Mesendoderm (in vitro differentiated cells): Measurements from ENCODE around the gene SNRNP25.

Experiments used
- DNase-seq: peaks from one replicate; pipeline ENCODE4 v3.0.0; 2013
- H2AK5ac ChIP-seq: 2 replicates; pipeline ENCODE4 v1.6.1; 2013; ENCODE audit warnings: low read length, inconsistent platforms
- H2BK120ac ChIP-seq: 2 replicates; pipeline ENCODE4 v1.6.1; 2013; ENCODE audit warnings: low read depth, mild to moderate bottlenecking, low read length, moderate library complexity, mixed read lengths
- H2BK15ac ChIP-seq: replicated peaks from 2 replicates; pipeline ENCODE4 v1.6.1; 2013; ENCODE audit warnings: low read depth, mild to moderate bottlenecking, moderate library complexity
- H2BK5ac ChIP-seq: 2 replicates; pipeline ENCODE4 v1.6.1; 2013; ENCODE audit warnings: low read length, inconsistent platforms
- H3K18ac ChIP-seq: 2 replicates; pipeline ENCODE4 v1.6.1; 2013; ENCODE audit warnings: mild to moderate bottlenecking, low read length, mixed read lengths
- H3K23ac ChIP-seq: one replicate; pipeline ENCODE4 v1.6.1; 2013; ENCODE audit warnings: low read length
- H3K27ac ChIP-seq: 2 replicates; pipeline ENCODE4 v1.5.1; 2013; ENCODE audit warnings: low read depth, mild to moderate bottlenecking, inconsistent platforms, low read length, moderate library complexity
- H3K27me3 ChIP-seq: 2 replicates; pipeline ENCODE4 v1.6.1; 2013; ENCODE audit warnings: low read length, control low read depth, mild to moderate bottlenecking, inconsistent platforms; ENCODE audit not compliant: insufficient read depth, poor library complexity
- H3K36me3 ChIP-seq: 2 replicates; pipeline ENCODE4 v1.6.1; 2013; ENCODE audit warnings: low read length, inconsistent platforms; ENCODE audit not compliant: control insufficient read depth, insufficient read depth
- H3K4ac ChIP-seq: one replicate; pipeline ENCODE4 v1.6.1; 2013; ENCODE audit warnings: low read depth, mild to moderate bottlenecking, low read length, moderate library complexity
- H3K4me1 ChIP-seq: 2 replicates; pipeline ENCODE4 v1.6.1; 2013; ENCODE audit warnings: low read depth, low read length, inconsistent platforms; ENCODE audit not compliant: control insufficient read depth
- H3K4me2 ChIP-seq: 2 replicates; pipeline ENCODE4 v1.6.1; 2013; ENCODE audit warnings: low read length
- H3K4me3 ChIP-seq: 2 replicates; pipeline ENCODE4 v1.5.1; 2013; ENCODE audit warnings: mild to moderate bottlenecking, low read length
- H3K56ac ChIP-seq: one replicate; pipeline ENCODE4 v1.6.1; 2013; ENCODE audit warnings: low read length
- H3K79me1 ChIP-seq: 2 replicates; pipeline ENCODE4 v1.6.1; 2013; ENCODE audit warnings: low read length, inconsistent platforms
- H3K79me2 ChIP-seq: 2 replicates; pipeline ENCODE4 v1.6.1; 2013; ENCODE audit warnings: mild to moderate bottlenecking, low read length; ENCODE audit not compliant: control insufficient read depth, insufficient read depth
- H3K9ac ChIP-seq: 2 replicates; pipeline ENCODE4 v1.6.1; 2013; ENCODE audit warnings: low read length, inconsistent platforms
- H4K5ac ChIP-seq: one replicate; pipeline ENCODE4 v1.6.1; 2013; ENCODE audit warnings: low read length
- H4K8ac ChIP-seq: one replicate; pipeline ENCODE4 v1.6.1; 2013; ENCODE audit warnings: low read depth, mild to moderate bottlenecking, control low read depth, low read length, moderate library complexity
- WGBS: extraction: QIAGEN DNeasy Blood & Tissue Kit; methylation state at CpG from one replicate; pipeline ENCODE4 v1.1.7; 2013; ENCODE audit warnings: low lambda C conversion rate, missing lambda C conversion rate; ENCODE audit not compliant: insufficient coverage; ENCODE audit errors: extremely low coverage; 5-methylcytosine and 5-hydroxymethylcytosine counted together

SNRNP25 gene

DNA sequence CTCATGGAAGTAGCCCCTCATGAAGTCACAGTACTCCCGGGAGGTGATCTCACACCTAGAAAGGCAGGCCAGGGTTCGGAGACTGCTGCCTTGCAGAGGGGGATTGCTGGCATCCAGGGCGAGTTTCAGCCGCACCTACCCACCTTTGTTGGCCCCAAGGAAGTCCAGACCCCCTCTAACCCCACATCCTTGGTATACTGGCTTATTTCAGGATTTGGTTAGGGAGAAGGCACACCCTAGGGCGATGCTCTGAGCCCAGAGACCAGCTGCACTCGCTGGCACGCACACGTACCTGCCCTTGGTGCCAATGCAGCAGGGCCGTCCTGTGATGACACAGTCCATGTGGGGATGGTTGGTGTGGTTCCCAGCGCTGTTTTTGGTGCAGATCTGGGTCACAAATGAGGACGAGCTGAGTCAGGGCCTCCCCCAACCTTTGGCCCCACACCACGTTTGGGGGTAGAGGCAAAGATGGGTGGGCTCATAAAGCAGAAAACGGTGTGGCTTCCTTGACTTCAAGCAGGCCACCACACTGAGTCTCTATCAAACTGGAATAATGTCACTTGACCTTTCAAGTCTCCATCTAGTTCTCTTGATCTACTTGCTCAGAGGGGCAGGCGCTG is 5.9 kb downstream of the SNRNP25 start:
- Histone ChIP-seq H3K4ac (no peak overlapping the region), H3K4me2 (no peak overlapping the region), H3K27ac (no peak overlapping the region), H2BK5ac (no peak overlapping the region), H3K56ac (no peak overlapping the region), H3K4me3 (no peak overlapping the region), H3K79me1 (peaks cover 2% of the 10 kb centered on the region), H2BK120ac (no peak overlapping the region), H2AK5ac (no peak overlapping the region), H4K8ac (no peak overlapping the region), H3K18ac (no peak overlapping the region), H2BK15ac (no peak overlapping the region), H3K79me2 (no peaks in the 10 kb centered on the region), H3K9ac (no peak overlapping the region), H3K23ac (no peak overlapping the region), H3K27me3 (no peaks in the 10 kb centered on the region), H4K5ac (no peak overlapping the region), H3K4me1 (no peaks in the 10 kb centered on the region), H3K36me3 (peaks cover 40% of the 10 kb centered on the region)
- no CpG with 5 or more reads among the region's 14 CpGs for WGBS
- no peak for DNase-seq

DNA sequence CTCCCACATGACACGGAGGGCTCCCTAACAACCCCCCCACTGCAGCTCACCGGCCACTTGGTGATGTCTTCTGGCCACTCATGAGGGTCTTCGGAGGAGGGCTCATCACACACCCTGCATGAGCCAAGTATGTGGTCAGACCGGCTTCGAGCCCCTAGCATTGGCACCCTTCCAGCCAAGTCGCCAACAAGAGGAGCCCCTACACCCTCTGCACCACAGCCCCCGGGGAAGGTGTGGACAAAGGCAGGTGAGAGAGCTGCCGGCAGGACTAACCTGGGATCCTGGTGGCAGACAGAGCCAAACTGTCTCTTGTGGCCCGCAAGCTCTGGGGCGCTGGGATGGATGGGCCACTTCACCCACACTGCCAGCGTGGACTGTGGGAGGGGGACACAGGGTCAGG is 6.5 kb downstream of the SNRNP25 start:
- Histone ChIP-seq H2BK15ac (no peak overlapping the region), H3K4me3 (no peak overlapping the region), H3K18ac (no peak overlapping the region), H3K4me1 (no peaks in the 10 kb centered on the region), H3K23ac (no peak overlapping the region), H2AK5ac (no peak overlapping the region), H3K27me3 (no peaks in the 10 kb centered on the region), H3K56ac (no peak overlapping the region), H4K5ac (no peak overlapping the region), H3K79me1 (peaks cover 6% of the 10 kb centered on the region), H3K4ac (no peak overlapping the region), H3K27ac (no peak overlapping the region), H3K9ac (no peak overlapping the region), H3K36me3 (peaks cover 43% of the 10 kb centered on the region), H2BK120ac (no peak overlapping the region), H2BK5ac (no peak overlapping the region), H3K4me2 (no peak overlapping the region), H4K8ac (no peak overlapping the region), H3K79me2 (peaks cover 1% of the 10 kb centered on the region)
- no peak for DNase-seq
- WGBS, result no CpG with 5 or more reads among the region's 11 CpGs

DNA sequence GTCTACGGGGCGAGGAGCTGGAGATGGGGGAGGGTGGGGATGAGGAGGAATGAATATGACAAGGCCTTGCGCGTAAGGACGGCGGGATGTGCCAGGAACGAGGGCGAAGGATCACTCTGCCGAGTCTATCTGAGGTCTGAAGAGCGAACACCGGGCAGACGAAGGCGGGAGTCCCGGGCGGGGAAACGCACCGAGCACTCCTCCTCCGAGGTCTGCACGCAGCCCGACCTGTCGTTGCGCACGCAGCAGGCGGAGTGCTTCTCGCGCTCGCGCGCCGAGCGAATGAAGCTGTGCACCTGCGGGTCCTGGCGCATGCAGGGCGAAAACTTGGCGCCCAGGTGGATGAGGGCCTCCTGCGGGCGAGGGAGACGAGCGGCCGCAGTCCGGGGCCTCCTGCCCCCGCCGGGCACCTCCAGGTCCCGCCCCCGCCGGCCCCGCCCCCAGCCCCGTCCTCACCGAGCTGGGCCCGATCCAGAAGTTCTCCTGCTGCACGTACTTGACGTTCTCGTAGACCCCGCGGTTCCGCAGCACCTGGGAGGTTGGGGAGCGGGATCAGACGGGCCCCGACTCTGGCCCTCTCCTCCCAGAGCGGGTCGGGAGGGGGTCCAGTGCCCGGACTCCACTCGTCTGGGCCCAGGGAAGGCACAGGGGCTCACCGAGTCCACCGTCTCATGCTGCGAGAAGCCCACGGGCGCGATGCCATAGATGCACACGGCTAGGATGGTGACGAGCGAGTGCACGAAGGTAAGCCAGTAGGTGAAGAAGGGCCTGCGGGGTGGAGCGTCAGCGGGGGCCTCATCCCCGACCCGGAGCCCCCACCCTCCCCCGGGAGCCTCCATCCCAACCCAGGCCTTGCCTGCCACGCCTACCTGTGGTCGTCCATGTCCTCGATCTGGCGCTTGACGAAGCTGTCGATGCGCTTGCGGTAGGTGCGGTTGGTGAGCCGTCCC is 7.6 kb downstream of the SNRNP25 start:
- WGBS, result no CpG with 5 or more reads among the region's 89 CpGs
- H3K27ac ChIP-seq, result no peak overlapping the region
- no peak overlapping the region for H3K56ac ChIP-seq
- H3K9ac ChIP-seq, result no peak overlapping the region
- H3K4me3 ChIP-seq, result no peak overlapping the region
- no peak overlapping the region for H3K23ac ChIP-seq
- H3K4me1 ChIP-seq, result no peaks in the 10 kb centered on the region
- H3K36me3 ChIP-seq, result peaks cover 37% of the 10 kb centered on the region
- no peak overlapping the region for H4K8ac ChIP-seq
- no peak overlapping the region for H2AK5ac ChIP-seq
- no peak overlapping the region for H2BK15ac ChIP-seq
- H3K18ac ChIP-seq, result no peak overlapping the region
- H3K4ac ChIP-seq, result no peak overlapping the region
- no peaks in the 10 kb centered on the region for H3K27me3 ChIP-seq
- H2BK5ac ChIP-seq, result no peak overlapping the region
- peaks cover 2% of the 10 kb centered on the region for H3K79me2 ChIP-seq
- H3K4me2 ChIP-seq, result no peak overlapping the region
- no peak for DNase-seq
- no peak overlapping the region for H2BK120ac ChIP-seq
- H4K5ac ChIP-seq, result no peak overlapping the region
- peaks cover 9% of the 10 kb centered on the region for H3K79me1 ChIP-seq

DNA sequence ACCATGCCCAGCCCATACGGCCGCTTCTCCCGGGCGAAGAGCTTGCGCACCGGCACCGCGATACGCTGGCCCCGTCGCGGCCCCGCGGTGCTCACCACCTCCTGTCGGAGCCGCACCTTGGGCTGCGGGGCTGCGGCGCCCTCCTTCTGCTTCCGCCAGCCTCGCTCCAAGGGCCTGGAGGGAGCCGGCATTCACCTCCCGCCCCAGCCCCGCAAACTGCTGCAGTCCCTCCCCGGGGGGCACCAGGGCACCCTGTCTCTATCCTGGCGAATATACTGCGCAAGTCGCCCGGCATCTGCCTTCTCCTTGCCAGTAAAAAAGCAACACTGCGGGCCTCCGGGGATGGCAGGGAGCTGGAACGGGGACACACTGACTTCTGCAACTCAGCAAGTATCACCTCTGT is 8.3 kb downstream of the SNRNP25 start:
- Histone ChIP-seq H3K79me2 (peaks cover 2% of the 10 kb centered on the region), H3K4me3 (no peak overlapping the region), H3K36me3 (peaks cover 35% of the 10 kb centered on the region), H4K5ac (no peak overlapping the region), H3K4me2 (no peak overlapping the region), H3K9ac (no peak overlapping the region), H3K4ac (no peak overlapping the region), H3K79me1 (peaks cover 12% of the 10 kb centered on the region), H3K4me1 (no peaks in the 10 kb centered on the region), H4K8ac (no peak overlapping the region), H3K23ac (no peak overlapping the region), H3K27me3 (no peaks in the 10 kb centered on the region), H3K18ac (no peak overlapping the region), H2AK5ac (no peak overlapping the region), H2BK15ac (no peak overlapping the region), H3K56ac (no peak overlapping the region), H3K27ac (no peak overlapping the region), H2BK120ac (no peak overlapping the region), H2BK5ac (no peak overlapping the region)
- no peak for DNase-seq
- WGBS, result no CpG with 5 or more reads among the region's 32 CpGs

DNA sequence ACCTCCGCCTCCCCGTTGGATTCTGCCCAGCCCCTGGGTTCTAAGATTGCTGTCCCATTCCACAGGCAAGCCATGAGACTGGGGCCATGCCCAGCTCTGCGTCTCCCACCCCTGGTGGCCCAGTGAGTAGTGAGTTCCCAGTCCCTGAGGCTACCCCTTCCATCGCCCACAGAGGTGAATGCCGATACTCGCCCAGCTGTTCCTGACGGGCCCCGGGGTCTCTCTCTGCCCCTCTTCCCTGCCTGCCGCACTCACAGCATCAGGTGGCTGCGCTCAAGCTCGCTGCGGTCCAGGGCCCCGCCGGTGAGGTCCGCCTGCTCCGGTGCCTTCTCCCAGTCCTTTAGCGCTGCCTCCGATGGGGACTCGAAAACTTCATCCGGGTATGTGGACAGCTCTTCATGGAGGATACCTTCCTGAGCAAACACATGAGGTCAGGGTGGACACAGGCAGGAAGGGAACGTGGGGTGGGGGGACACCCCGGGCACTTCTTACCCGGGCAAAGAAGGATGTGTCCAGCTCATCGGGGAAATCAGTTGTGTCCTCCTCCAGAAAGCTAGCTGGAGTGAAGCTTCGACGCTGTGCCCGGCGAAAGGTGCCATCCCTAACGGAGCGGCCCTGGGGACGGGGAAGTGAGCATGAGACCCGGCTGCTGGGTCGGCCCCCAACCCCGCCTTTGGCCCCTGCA is 8.8 kb downstream of the SNRNP25 start:
- no peak overlapping the region for H3K4me2 ChIP-seq
- H4K8ac ChIP-seq, result no peak overlapping the region
- no peak overlapping the region for H2AK5ac ChIP-seq
- H3K4me3 ChIP-seq, result no peak overlapping the region
- peaks cover 17% of the 10 kb centered on the region for H3K79me1 ChIP-seq
- no peak overlapping the region for H2BK120ac ChIP-seq
- no peak overlapping the region for H2BK15ac ChIP-seq
- H3K23ac ChIP-seq, result no peak overlapping the region
- H3K27ac ChIP-seq, result no peak overlapping the region
- no peak overlapping the region for H2BK5ac ChIP-seq
- no peak for DNase-seq
- no peak overlapping the region for H4K5ac ChIP-seq
- no peak overlapping the region for H3K9ac ChIP-seq
- H3K79me2 ChIP-seq, result peaks cover 2% of the 10 kb centered on the region
- no peak overlapping the region for H3K4ac ChIP-seq
- no peak overlapping the region for H3K56ac ChIP-seq
- H3K4me1 ChIP-seq, result no peaks in the 10 kb centered on the region
- peaks cover 30% of the 10 kb centered on the region for H3K36me3 ChIP-seq
- H3K18ac ChIP-seq, result no peak overlapping the region
- no CpG with 5 or more reads among the region's 34 CpGs for WGBS
- no peaks in the 10 kb centered on the region for H3K27me3 ChIP-seq
